PFSK-1 (cell line): ENCODE results near the gene TRIM13.

ENCODE experiments used
- POLR2AphosphoS5 ChIP-seq: IDR thresholded peaks from 2 replicates; pipeline ENCODE4 v1.6.1; 2012; ENCODE audit warnings: low read depth, mild to moderate bottlenecking, control low read depth, low read length, moderate library complexity
- SIN3A ChIP-seq: IDR thresholded peaks from 2 replicates; pipeline ENCODE4 v1.6.1; 2012; ENCODE audit warnings: mild to moderate bottlenecking, low read length, moderate library complexity, borderline replicate concordance; ENCODE audit not compliant: insufficient read depth
- TAF1 ChIP-seq: IDR thresholded peaks from 2 replicates; pipeline ENCODE4 v1.6.1; 2012; ENCODE audit warnings: low read length, control low read depth, borderline replicate concordance; ENCODE audit not compliant: insufficient read depth
- TF ChIP-seq, protein P1 (sequence below), 2 experiments: IDR thresholded peaks; 2 replicates each; pipeline versions ENCODE4 v1.6.1 to v1.8.0; 2011 to 2012; ENCODE audit warnings: low read depth in 2 of 2, low read length in 2 of 2, control low read depth in 1 of 2, inconsistent platforms in 1 of 2, mild to moderate bottlenecking in 1 of 2, moderate library complexity in 1 of 2; ENCODE audit not compliant: insufficient read depth in 1 of 2

GRCh38 chr13:50014386-50014785, 17.5 kb downstream of the TRIM13 start:
- TF ChIP-seq, protein P1, sequence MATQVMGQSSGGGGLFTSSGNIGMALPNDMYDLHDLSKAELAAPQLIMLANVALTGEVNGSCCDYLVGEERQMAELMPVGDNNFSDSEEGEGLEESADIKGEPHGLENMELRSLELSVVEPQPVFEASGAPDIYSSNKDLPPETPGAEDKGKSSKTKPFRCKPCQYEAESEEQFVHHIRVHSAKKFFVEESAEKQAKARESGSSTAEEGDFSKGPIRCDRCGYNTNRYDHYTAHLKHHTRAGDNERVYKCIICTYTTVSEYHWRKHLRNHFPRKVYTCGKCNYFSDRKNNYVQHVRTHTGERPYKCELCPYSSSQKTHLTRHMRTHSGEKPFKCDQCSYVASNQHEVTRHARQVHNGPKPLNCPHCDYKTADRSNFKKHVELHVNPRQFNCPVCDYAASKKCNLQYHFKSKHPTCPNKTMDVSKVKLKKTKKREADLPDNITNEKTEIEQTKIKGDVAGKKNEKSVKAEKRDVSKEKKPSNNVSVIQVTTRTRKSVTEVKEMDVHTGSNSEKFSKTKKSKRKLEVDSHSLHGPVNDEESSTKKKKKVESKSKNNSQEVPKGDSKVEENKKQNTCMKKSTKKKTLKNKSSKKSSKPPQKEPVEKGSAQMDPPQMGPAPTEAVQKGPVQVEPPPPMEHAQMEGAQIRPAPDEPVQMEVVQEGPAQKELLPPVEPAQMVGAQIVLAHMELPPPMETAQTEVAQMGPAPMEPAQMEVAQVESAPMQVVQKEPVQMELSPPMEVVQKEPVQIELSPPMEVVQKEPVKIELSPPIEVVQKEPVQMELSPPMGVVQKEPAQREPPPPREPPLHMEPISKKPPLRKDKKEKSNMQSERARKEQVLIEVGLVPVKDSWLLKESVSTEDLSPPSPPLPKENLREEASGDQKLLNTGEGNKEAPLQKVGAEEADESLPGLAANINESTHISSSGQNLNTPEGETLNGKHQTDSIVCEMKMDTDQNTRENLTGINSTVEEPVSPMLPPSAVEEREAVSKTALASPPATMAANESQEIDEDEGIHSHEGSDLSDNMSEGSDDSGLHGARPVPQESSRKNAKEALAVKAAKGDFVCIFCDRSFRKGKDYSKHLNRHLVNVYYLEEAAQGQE (IDR thresholded peaks at IDR 0.05; ENCODE audit: insufficient read depth in 1 of 2, low read depth in 2 of 2, low read length in 2 of 2), result no peak
- TF ChIP-seq TAF1, result no peak
- no peak for TF ChIP-seq SIN3A
- TF ChIP-seq POLR2AphosphoS5, result no peak
